ENCODE data around the gene PITPNM3. TPM values are rescaled to one million over a fixed set of nuclear protein-coding genes. Genes with fewer than 3 reads are reported as not detected.

PITPNM3 gene
- total and polyA plus RNA-seq, 2 of the 8 experiments (the other 6 are each of a cell fraction or from before 2014, with no cell fraction given) = 1.7 to 3.1 TPM

DNA sequence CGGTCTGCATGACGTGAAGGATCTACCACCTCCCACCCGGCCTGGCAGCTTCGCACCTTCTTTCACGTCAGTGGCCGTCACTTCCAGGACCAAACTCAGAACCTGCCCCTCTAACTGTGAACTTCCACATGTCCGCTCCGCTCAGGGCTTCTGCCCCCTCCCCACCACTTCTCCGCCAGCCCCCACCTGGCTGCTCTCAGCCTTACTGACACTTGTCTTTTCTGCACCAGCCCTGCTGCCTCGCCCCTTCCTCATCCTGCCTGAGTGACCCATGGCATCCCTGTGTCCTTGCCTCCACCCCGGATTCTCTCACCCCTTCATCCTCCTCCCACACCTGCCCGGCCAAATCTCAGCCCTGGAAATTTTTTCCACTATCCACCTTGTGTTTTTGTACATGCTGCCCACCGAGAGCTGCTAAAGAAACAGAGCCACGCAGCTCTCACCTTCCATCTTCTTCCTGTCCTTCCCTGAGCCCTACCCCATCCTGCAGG, 97.8 kb downstream of the PITPNM3 start (continued):
- TF ChIP-seq CHD7 (IDR thresholded peaks at IDR 0.05; ENCODE audit: insufficient replicate concordance, low read length) = no peak
- TF ChIP-seq HDAC6 (IDR thresholded peaks at IDR 0.05; ENCODE audit: low read depth, low read length) = no peak
- no peak for TF ChIP-seq KDM4A (IDR thresholded peaks at IDR 0.05; ENCODE audit: low read depth, low read length, severe bottlenecking)
- no peak for TF ChIP-seq SIRT6 (IDR thresholded peaks at IDR 0.05; ENCODE audit: low read length)
- no peak for TF ChIP-seq EZH2 (IDR thresholded peaks at IDR 0.05; ENCODE audit: low read depth, low read length, severe bottlenecking)
- TF ChIP-seq YY1 (IDR thresholded peaks at IDR 0.05; ENCODE audit: low read depth, low read length) = no peak
- TF ChIP-seq JUN (IDR thresholded peaks at IDR 0.05; ENCODE audit: low read depth, low read length) = no peak
- no peak for TF ChIP-seq POU5F1 (IDR thresholded peaks at IDR 0.05; ENCODE audit: low read depth, low read length)
- no peak for TF ChIP-seq POLR2A (IDR thresholded peaks at IDR 0.05; ENCODE audit: control extremely low read depth in 1 of 2, low read depth in 2 of 2, low read length in 2 of 2)
